Activated naive CD8-positive, alpha-beta T cell treated with anti-CD3 and anti-CD28 coated beads, Interleukin-2, amount 50 U/mL, for 16 hours (primary cell): ENCODE results near the gene MSRB3.

Source experiments
- DNase-seq: peaks from one replicate; pipeline ENCODE4 v3.0.0-alpha.2; 2020; ENCODE audit warnings: low read depth, low spot score

The MSRB3 gene

DNA sequence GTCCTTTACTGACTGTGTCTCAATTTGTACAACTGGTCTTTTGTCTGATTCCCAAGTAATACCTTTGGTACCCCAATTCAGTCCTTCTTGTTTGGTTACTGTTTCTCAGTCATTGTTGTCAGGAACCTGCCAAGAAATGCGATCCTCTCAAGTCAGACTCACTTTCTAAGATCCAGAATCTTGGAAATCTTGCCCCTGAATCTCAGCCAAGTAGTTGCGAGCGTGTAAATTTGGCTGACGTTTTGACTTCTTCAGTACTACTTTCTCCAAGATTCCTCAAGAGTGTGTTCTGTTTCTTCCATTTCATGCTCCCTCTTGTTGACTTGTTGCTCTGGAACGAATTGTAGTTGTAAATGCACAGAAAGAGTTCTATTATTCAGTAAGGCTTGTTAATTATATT, 114.0 kb downstream of the MSRB3 start:
- DNase-seq, result no peak

DNA sequence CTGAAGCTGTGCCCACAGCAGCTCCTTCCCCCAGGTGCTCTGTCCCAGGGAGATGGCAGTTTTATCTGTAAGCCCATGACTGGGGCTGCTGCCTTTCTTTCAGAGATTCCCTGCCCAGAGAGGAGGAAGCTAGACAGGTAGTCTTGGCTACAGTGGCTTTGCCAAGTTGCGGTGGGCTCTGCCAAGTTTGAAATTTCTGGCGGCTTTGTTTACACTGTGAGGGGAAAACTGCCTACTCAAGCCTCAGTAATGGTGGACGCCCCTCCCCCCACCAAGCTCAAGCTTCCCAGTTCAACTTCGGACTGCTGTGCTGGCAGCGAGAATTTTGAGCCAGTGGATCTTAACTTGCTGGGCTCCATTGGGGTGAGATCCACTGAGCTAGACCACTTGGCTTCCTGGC, 124.7 kb downstream of the MSRB3 start:
- no peak for DNase-seq

DNA sequence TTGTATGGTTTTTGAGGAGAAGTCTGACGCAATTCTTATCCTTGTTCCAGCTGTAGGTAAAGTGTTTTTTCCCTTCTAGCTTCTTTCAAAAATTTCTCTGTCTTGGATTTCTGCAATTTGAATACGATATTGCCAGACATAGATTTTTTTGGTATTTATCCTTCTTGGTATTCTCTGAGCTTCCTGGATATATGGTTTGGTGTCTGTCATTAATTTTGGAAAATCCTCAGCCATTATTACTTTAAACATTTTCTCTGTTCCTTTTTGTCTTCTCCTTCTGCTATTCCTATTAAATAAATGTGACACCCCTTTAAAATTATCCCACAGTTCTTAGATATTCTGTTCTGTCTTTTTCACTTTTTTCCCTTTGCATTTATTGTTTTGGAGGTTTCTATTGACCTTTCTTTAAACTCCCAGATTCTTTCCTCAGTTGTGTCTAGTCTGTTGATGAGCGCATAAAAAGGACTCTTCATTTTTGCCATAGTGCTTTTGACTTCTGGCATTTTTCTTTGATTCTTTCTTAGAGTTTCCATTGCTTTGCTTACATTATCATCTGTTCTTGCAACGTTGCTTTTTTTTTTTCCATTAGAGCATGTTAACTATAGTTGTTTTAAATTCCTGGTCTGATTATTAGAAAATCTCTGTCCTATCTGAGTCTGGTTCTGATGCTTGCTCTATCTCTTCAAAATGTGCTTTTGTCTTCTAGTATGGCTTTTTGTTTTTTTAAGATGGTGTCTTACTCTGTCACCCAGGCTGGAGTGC, 129.1 kb downstream of the MSRB3 start:
- DNase-seq, result no peak

DNA sequence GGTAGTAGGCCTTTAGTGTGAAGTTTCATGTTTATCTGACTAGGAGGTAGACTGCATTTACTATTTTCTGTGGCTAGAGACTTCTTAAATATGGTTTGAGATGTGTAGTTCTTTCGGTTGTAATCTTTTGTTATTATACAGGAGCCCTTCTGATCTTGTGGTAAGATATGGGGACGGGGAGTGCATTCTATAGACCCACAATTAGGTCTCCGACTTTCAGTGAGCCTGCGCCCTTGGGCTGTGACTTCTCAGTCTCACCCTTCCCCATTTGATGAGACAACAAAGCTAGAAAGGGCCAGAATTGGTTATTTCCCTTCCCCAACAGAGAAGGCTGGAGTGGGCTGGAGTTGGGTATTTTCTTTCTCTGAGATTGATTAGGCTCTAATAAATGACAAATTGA, 130.0 kb downstream of the MSRB3 start:
- no peak for DNase-seq

DNA sequence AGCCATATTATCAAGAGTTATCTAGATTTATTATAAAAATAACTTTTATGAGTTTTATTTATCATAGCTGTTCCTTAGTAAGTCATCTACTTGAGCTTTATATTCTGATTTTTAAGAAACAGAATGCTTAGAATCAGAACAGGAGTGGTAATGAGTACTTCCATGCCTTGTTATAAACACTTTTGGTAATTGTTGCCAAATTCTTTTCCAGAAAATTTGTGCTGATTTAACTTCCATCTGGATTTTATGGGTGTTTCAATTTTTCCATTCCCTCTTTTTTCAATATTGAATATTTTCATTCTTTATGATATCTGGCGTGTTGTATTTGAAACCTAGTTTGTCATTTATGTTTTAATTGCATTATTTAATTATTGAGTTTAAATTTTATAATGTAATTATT, 131.2 kb downstream of the MSRB3 start:
- DNase-seq, result no peak

DNA sequence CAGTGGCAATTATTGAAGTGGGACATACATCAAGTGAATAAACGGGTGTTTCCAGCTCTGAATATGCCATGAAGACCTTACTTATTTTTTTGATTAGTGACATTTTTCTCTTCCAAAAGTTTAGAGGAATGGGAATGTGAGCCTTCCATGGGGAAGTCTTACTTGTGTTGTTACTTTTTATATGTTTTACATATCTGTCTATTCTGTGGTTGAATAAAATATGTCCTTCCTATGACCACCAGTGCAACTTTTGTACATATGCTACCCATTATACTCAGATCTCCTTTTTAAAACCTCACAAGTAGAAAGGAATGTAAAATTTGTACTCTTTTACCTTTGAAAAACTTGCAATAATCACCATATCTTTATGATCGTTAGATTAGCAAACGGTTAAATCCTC, 132.7 kb downstream of the MSRB3 start:
- DNase-seq, result no peak

DNA sequence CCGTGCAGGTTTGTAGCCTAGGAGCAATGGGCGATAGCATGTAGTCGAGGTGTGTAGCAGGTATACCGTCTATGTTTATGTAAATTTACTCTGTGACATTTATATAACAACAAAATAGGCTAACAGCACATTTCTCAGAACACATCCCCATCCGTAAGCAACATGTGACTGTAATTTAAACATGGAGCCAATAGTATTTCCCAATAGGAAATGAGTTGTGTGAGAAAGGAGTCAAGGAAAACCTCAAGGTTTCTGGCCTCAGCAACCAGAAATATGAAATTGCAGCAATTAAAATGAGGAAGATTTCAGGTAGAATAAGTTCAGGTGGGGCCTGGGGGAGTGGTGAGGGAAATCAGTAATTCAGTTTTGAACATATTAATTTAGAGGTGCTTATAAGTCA, 136.0 kb downstream of the MSRB3 start:
- no peak for DNase-seq

DNA sequence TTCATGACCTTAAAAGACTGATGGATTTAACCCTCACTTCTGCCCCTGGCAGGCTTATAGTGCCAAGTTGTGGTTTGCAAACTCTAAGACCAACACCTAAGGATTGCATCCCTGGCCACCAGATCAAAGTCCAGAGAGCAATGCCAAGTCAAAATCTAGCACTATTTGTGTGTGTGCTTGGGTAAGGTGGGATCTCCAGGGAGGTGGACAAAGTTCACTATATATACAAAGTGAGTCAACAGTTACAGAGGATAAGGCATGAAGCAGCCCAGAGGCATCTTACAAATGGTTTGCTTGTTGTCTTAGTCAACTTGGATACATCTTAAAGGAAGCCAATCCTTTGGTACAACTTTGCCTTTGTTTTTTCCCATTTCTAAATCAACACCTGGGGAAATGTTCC, 137.3 kb downstream of the MSRB3 start:
- DNase-seq, result no peak

DNA sequence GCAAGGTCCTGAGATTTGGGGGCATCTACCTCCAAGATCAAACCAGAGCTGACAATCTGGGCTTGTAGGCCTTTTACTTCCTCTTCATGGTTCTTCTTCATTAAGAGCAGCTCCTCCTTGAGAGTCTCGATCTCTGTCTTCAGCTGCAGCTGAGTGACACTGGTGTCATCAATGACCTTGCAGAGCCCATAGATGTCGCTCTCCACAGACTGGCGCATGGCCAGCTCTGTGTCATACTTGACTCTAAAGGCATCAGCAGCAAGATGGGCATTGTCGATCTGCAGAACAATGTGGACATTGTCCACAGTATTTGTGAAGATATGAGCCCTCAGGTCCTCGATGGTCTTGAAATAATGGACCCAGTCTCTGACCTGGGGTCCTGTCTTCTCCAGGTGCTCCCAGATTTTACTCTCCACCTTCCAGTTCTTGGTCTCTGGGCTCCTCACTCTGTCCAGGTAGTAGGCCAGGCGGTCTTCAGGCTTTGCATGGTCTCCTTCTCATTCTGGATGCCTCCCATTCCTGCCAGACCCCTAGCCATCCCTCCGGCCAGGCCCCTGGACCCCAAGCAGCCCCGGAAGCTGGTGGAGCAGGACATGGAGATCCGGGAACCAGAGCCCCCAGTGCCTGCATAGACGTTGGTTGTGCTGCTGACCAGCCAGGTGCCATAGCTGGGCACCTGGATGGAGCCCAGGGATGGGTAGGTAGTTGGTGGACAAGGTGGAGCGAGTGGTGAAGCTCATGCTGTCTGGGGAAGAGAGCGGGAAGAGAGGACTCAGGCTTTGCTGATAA, 141.0 kb downstream of the MSRB3 start:
- no peak for DNase-seq

DNA sequence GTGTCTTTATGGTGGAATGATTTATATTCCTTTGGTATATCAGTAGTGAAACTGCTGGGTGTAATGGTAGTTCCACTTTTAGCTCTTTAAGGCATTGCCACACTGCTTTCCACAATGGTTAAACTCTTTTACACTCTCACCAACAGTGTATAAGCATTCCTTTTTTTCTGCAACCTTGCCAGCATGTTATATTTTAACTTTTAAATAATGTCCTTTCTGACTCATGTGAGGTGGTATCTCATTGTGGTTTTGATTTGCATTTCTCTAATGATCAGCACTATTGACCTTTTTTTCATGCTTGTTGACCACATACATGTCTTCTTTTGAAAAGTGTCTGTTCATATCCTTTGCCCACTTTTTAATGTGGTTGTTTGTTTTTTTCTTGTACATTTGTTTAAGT, 142.5 kb downstream of the MSRB3 start:
- no peak for DNase-seq

DNA sequence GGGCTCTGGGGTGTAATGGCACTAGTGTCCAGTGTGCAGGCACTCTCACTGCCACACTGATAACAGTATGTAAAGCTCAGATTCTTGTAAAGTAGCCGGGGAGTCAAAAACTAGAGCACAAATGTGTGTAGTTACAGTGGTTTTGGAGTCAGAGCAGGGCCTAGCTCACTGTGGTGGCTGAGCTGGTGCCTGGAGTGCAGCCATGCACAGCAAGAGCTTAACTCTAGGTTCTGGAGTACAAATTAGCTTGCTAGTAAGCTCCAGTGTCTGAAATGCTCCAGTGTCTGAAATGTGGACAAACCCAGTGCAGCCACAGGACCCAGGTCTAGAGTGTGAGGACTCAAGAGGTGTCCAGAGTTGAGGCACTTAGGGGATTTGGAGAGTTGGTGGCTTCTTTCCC, 149.2 kb downstream of the MSRB3 start:
- no peak for DNase-seq

DNA sequence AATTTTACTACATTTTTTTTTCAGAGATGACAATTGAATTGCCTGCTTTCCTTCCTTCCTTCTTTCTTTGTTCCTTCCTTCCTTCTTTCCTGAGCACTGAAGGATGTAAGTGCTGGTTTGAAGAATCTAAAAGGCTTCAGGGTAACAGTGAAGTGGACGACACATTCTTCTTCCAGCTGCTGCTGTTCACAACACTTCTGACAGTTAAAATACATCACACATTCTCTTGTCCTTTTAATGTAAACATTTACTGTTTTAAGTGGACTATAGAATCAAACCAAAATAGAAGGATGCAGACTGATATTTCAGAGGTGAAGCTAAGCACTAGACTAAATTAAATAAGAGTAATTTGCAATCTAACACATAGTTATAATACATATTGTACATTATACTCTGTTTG, 151.5 kb downstream of the MSRB3 start:
- no peak for DNase-seq

DNA sequence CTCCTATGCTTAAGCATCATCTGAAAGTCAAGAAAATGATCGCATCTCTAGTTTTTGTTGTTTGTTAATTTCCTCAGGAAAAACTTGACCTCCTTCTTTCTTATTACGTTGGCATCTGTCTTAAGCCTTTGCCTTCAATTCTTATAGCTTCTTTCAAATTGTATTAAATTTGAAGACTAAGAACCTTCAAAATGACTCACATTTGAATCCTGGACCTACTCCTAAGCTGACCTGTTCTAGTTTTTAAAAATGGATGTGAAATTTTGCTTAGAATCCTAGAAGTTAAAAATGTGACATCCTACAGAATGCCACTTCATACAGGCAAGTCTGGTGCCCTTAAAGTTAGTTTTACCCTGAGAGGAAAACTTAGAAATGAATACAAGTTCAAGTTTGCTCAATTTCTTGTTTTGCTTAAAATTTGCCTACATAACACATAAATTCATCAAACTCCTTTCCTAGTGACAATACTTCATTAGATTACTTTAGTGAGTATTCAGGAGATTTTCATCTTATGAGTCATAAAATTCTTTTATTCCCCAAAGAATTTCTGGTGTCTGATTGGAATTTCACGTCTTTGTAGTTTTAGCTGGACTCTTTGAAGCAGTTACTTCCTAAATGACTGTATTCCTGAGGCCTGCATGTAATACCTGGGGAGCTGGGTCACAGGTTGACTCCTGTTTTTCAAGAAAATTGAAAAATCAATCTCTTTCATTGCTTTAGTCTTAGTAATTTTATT, 152.3 kb downstream of the MSRB3 start:
- no peak for DNase-seq

DNA sequence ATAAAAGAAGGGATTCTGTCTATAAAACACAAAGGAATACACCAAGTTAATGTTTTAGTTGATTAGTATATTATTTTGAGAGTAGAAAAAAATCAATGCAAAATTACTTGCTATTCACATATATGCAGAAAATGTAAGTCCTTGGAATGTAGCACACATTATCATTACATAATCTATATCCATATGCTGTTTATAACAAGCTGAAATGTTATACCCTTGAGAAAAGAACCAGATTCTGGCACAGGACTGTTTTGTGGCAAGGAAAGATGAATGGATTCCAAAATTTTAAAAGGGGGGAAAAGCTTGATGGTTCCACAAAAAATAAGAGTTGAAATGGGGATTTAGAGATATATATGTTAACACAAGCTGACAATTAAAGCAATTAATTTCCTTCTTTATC, 153.6 kb downstream of the MSRB3 start:
- DNase-seq, result no peak

DNA sequence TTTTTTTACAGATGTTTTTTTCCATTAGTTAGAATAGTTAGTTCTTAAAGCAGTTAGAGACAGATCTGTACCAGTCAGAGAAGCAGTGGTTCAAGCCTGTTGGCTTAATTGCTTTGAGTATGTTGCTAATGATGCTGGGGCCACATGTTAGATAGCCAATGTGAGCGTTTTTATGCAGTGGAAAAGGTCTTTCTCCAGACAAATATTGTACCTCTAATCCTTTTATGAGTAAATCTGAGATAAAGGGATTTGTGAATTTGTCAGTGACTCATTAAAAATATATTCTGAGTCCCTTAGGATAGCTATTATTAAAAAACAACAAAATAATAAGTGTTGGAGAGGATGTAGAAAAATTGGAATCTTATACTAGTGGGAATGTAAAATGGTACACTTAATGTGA, 154.2 kb downstream of the MSRB3 start:
- DNase-seq, result no peak

DNA sequence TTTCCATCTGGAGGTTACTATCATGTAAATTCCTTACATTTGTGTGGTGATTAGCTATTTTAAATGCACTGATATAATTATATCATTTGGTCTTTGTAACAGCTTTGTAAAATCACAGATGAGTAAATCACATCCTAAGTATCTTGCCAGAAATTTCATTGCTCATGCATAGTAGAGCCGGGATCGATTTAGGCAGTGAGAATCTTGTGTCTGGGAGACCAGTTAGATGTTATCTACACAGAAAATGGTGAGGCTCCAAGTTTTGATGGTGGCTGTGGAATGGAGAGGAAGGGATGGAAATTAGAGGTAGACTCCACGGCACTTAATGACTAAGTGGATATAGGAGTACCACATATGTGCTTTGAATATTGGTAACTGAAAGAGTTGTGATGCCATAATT, 156.3 kb downstream of the MSRB3 start:
- DNase-seq, result no peak

DNA sequence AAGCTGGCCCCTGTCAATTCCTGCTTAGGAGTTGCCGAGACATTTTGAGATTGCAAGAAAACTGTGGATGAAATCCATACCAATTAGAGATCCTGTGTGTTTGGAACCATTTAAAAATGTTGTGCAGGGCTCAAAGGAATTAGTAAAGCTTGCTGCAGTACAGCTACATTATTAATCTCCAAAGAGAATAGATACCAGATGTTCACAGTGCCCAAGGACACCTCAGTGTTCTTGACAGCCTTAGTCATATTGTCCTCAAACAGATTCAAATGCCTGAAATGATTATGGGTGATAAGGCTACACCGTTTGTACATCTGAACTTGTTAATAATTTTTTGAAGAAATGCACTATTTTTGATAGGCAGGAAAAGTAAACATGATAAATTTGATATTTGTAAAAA, 164.6 kb downstream of the MSRB3 start:
- DNase-seq, result no peak

DNA sequence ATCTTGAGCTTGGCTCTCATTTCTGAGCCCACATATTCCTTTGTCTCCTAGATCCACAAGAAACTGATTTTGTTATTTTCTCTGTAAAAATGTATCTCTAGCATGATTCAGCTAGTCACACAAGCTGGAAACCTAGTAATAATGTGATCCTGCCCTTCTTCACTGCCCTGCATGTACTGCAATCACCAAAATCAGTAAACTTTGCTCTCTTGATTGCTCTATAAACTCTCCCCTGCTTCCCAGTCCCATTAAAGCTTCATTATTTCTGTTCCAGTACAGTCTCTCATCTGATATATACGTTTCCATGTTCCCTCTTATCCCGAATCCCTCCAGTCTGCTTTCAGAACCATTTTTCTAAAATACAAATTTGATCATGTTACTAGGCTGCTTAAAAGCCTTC, 166.5 kb downstream of the MSRB3 start:
- no peak for DNase-seq

DNA sequence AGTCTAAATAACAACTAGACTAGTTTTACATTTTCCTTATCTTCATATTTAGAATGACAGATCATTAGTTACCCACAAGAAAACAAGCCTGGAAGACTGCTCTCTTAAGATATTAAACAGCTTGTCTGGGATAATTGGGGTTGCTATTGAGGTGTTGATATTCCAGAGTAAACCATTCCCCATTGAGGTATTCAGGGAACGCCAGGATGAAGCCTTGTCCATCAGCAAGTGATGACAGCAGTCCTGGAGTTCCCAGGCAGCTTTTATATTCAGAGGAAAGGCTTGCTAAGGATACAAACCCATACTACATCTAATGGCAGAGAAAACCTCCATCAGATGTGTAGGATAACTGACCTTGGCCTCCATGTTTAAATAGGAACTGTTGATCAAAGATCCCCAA, 168.4 kb downstream of the MSRB3 start:
- DNase-seq, result no peak

DNA sequence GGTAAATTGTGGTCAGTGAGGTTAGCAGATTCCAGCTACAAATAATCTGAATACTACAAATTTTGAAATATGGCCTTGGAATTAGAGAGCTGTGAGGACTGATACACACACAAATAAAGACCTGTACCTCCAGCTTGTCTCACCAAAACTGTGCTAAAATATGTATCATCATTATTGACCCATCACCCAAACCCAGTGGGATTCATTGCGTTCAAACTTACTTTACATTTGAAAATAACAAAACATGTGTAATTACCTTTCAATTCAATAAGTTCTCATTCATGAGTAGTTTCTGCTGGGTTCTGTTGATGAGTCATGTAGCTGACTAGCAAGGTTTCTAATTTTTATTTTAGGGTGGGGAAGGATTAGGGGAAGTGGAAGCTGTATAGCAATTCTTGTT, 170.9 kb downstream of the MSRB3 start:
- no peak for DNase-seq

DNA sequence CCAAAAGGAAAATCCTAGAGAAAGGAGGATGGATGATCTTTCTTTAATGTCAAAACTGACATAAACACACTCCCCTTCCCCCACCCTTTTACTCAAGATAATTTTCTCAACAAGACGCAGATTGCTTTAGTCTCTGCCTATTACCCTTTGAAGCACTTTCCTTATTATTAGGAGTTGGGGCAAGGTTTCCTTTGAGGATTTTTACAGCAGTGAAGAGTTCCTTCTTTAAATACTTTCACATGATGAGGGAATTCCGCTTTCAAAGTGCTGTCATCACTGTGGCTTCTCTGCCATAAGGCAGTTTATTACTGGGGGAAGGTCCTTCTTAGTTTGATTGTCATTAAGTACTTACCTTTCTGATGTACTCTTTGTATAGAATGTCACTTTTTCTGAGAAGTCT, 172.1 kb downstream of the MSRB3 start:
- DNase-seq, result no peak

DNA sequence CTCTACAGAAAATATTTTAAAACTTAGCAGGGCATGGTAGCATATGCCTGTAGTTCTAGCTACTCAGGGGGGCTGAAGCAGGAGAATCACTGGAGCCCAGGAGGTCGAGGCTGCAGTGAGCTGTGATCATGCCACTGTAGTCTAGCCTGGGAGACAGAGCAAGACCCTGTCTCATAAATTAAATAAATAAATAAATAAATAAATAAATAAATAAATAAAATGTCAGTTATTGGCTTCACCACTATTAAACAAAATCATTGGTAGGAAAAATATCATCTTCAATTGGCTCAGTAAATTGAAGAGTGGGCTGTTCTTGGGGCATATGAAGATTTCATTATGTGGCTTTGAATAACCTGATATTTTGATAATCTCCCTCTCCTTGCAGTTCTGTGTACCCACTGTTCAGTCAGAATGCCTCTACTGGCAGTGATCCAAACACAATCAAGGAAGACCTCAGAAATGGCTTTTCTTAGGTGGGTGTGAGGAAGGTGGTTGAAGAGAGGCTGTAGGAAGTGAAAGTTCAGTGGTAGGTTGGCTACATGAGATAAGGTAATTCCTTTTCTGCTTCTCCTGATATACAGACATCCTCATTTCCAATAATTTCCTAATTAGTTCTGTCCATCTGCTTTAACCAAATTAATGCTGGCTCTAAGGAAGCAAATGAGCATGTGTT, 175.8 kb downstream of the MSRB3 start:
- no peak for DNase-seq
